Stimulated activated CD8-positive, alpha-beta memory T cell treated with anti-CD3 and anti-CD28 coated beads, Interleukin-7, amount 100 ng/mL, for 1 hour (primary cell): ENCODE measurements around the gene PPRC1.

Source experiments
- DNase-seq, 2 donors: peaks; one replicate each; pipeline ENCODE4 v3.0.0-alpha.2; 2020; ENCODE audit warnings: low read depth in 2 of 2

The PPRC1 gene, protein sequence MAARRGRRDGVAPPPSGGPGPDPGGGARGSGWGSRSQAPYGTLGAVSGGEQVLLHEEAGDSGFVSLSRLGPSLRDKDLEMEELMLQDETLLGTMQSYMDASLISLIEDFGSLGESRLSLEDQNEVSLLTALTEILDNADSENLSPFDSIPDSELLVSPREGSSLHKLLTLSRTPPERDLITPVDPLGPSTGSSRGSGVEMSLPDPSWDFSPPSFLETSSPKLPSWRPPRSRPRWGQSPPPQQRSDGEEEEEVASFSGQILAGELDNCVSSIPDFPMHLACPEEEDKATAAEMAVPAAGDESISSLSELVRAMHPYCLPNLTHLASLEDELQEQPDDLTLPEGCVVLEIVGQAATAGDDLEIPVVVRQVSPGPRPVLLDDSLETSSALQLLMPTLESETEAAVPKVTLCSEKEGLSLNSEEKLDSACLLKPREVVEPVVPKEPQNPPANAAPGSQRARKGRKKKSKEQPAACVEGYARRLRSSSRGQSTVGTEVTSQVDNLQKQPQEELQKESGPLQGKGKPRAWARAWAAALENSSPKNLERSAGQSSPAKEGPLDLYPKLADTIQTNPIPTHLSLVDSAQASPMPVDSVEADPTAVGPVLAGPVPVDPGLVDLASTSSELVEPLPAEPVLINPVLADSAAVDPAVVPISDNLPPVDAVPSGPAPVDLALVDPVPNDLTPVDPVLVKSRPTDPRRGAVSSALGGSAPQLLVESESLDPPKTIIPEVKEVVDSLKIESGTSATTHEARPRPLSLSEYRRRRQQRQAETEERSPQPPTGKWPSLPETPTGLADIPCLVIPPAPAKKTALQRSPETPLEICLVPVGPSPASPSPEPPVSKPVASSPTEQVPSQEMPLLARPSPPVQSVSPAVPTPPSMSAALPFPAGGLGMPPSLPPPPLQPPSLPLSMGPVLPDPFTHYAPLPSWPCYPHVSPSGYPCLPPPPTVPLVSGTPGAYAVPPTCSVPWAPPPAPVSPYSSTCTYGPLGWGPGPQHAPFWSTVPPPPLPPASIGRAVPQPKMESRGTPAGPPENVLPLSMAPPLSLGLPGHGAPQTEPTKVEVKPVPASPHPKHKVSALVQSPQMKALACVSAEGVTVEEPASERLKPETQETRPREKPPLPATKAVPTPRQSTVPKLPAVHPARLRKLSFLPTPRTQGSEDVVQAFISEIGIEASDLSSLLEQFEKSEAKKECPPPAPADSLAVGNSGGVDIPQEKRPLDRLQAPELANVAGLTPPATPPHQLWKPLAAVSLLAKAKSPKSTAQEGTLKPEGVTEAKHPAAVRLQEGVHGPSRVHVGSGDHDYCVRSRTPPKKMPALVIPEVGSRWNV (N-terminal part only)

GRCh38 chr10:102132563-102133372 is at the start of gene PPRC1:
PPRC1 (plus strand) TSS chr10:102133040; CDS start chr10:102133069, 29 bp downstream.
- peak; percentile 88 to 90 for DNase-seq

DNA sequence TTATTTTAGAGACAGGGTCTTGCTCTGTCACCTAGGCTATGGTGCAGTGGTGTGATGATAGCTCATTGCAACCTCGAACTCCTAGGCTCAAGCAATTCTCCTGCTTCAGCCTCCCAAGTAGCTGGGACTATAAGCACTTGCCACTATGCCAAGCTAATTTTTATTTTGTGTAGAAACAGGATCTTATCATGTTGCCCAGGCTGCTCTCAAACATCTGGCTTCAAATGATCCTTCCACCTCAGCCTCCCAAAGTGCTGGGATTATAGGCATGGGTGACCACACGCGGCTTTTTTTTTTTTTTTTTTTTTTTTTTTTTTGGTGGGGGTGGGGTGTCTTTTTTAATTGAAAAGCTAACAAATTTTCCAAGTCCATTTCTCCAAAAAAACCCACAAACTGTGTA is 49.3 kb upstream of the PPRC1 start:
- no peak for DNase-seq

DNA sequence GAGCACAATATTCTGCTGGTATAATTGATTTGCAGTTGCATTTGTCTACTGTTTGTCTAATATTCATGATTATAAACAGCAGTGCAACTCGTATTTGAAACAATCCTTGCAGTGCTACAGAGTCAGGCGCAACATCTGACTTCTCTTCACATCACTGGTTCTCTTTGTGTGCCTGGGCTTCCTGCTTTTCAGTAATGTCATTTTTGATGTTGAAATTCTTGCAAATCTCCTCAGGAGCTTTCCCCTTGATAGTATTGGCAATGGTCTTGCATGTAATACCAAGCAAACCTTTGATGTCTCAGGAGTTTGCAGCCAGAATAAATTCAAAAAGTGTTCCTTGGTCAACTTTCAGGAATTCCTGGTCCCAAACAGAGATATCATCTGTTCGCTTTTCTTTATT is 47.5 kb upstream of the PPRC1 start:
- no peak for DNase-seq

DNA sequence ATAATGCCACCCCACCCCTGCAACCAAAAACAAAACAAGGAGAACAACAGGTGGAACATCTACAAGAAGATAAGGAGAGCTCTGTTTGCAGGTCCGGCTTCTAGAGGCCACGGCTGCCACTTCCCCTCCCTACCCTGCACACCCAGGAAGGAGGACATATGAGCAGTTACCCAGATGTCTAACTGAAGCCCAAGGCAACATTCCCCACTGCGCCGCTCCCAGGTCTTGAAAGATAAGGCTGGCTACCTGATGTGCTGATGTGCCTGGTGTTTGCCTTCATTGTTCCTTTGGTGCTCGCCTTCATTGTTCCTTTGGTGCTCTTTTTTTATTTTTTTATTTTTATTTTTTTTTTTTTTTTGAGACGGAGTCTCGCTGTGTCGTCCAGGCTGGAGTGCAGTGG is 46.6 kb upstream of the PPRC1 start:
- no peak for DNase-seq

DNA sequence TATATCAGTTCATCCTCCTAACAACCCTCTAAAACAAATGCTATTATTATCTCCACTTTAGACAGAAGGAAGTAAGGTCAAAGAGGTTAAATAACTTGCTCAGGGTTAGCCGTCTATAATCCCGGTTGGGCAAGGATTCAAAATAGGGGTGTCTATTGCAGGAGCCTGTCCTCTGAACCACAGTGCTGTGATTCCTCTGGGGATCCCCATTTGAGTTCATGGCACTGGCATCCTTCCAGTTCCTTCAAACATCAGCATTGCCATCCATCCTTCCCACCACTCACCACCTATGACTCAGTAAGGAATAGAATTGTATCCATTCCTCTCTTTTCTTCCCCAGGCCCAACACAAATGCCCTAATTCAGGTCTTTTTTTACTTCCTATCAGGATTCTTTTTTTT is 42.1 kb upstream of the PPRC1 start:
- DNase-seq, result no peak

DNA sequence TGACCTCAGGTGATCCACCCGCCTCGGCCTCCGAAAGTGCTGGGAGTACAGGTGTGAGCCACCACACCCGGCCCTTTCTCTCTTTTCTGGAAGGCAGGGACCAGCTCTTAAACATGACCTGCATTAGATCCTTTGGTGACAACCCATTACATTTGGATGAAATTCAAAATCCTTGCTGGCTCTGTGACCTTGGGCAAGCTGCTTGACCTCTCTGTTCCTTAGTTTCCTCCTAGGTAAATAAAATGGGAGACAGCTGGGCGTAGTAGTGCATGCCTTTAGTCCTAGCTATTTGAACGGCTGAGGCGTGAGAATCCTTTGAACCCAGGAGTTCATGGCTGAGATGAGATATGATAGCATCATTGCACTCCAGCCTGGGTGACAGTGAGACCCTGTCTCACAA is 36.4 kb upstream of the PPRC1 start:
- no peak for DNase-seq

DNA sequence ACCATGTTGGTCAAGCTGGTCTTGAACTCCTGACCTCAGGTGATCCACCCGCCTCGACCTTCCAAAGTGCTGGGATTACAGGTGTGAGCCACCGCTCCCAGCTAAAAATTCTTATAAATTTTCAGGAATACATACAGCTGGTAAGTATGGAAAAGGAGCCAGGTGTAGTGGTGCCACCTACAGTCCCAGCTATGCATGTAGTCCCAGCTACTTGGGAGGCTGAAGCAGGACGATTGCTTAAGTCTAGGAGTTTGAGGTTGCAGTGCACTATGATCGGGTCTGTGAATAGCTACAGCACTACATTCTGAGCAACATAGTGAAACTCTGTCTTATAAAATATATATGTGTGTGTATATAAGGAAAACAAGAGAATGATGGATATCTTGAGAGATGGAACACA is 31.7 kb upstream of the PPRC1 start:
- DNase-seq, result no peak

DNA sequence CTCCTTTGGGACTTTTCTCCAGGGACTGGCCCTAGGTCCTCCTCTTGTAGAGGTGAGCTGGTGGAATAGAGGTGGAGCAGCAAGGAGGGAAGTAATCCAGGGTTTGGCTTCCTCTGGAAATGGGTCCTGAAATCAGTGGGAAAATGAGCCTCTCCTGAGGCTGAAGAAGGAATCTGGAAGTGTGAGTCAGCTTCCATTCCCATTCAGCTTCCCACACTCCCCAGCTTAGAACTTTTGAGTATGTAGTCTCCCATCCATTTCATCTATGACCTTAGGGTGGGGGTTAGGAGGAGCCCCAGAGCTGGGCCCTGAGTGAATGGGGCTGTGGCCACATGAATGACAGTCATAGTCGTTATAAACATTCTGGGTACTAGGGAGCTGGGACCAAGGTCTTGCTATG is 30.4 kb upstream of the PPRC1 start:
- DNase-seq, result no peak

- DNase-seq, result no peak
Observed at GRCh38 chr10:102106998-102107397, 25.8 kb upstream of the PPRC1 start.

DNA sequence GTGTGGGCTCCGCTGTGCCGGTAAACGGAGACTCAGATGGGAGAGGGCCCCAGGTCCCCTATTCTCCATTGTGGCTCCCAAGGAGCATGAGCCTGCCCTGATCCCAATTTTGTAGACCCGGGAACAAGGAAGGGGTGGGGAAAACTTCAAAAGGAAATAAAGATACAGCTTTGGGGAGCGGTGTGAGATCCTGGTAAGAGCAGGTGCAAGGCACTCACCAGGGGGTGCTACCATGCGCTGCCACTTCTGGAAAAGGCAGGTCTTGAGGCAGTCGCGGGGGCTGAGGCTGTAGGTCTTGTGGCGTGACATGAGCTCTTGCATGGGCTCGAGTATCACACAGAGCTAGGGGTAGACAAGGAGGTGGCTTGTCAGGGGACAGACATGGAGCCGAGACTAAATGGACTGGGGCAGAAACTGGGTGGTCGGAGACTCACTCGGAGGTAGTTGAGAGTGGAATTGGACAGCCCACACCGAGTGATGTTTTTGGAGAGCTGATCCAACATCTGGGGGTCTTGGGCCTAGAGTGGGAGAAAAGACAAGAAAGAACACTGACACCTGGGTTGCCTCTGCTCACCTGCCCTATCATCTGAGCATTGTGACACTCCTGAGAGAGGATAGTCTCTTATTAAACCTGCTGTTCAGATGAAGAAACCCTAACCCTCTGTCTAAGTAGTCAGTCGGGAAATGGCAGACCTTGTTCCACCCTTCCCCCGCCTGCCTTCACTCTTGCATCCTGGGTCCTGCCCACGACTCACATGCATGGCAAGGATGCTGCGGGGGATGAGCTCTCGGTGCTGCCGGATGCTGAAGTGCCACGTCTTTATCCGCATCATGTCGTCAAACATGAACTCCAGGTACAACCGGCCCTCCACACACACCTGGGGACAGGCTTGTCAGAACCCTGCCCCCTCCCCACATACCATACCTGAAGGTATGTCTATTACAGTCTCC is 23.4 kb upstream of the PPRC1 start:
- no peak for DNase-seq

- DNase-seq, result no peak
Observed at GRCh38 chr10:102111276-102111675, 21.6 kb upstream of the PPRC1 start.

- DNase-seq, result no peak
Observed at GRCh38 chr10:102112210-102112817, 20.5 kb upstream of the PPRC1 start.

GRCh38 chr10:102113261-102113955 is 19.4 kb upstream of the PPRC1 start:
- no peak for DNase-seq

DNA sequence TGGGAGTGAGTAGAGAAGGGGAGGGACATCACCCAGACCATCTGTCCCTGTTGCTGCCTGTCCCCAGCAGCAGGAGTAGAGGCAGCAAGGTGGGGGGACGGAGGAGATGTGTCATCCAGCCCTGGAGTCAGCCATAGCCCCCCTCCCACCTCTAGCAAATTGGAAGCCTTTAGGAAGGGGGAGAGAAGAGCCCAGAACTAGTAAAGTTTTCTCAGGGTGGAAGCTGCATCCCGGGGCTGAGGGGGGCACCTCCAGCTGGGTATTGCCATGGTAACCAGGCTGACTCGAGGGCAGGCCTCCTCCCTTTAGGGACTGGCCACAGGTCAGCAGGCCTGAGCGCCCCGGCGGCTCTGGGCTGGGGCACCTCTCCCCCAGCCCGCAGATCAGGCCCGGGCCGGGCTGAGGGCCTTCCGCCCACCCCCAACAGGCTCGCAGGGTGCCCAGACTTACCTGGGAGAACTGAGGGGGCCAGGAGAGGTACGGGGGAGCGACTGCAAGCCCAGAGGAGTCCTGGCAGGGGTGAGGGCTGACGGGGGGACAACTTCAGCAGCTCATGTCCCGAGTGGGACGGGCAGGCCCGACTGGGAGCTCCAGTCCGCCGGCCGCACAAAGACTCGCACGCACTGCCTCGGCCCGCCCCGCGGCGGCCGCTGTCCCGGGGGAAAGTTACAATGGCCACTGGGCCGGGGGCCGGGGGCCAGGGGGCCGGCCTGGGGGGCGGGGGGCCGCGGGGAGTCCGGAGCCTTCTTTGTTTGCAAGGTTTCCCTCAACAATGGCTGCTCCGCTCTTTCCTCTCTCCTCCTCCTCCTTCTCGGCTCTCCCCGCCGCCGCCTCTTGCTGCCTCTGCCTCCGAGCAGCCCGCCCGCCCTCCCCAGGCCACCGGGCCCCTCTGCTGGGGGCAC is 18.6 kb upstream of the PPRC1 start:
- no peak for DNase-seq

DNA sequence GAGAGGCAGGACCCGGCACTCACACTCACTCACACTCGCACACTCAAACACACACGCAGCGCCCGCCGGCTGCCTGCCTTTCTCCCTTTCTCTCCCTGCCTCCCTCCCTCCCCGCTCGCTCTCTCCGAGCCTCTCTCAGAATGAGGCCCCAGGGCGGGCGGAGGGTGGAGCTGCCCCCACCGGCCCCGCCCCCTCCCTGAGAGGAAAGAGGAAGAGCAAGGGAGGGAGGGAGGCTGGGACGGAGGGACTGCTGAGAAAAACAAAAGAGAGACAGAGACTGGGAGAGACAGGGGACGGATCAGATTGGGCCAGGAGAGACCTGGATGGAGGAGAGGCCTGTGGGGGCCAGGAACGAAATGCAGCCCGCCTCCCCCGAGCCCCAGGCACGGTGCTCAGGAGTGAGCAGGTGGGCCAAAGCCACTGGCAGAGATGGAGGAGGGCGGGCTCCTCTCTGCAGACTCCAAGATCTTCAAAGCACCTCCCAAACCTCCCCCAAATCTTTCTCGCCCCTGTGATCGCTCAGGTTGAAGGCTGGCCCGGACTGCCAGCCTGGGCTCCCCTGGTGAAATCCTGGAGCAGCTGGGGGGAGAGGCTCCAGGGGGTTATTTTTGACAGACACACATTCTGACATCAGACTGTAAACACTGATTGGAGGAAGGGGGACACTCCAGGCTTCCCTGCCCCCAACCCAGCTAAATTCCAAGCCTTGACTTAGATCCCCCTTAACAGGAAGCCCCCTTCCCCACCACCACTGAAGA is 17.8 kb upstream of the PPRC1 start:
- peak; percentile 60 to 72 for DNase-seq

DNA sequence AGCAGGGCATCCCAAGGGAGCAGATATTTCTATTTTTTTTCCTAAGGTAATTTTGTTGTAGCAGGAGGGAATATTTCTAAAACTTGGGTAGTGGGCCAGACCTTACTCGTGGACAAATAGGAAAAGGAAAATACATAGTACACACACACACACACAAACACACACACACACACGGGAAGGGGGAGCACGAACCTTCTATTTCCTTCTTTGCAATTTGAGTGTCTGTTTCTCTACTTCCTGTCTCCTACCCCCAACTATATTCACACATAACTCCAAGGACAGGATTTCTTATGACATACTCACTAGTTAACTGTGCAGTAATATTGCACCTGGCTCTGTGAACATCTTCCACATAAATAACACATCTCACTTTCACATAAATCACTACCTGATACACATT is 17.1 kb upstream of the PPRC1 start:
- no peak for DNase-seq

GRCh38 chr10:102116656-102117055 is 16.2 kb upstream of the PPRC1 start:
- DNase-seq, result no peak
